22Rv1 (cell line): ENCODE results near the gene MADD.
A peak's percentile ranks its signal among the peaks of the same experiment; 100 is the strongest.

Source experiments
- H3K27ac ChIP-seq: fragments of 450-650 bp; 2 replicates; pipeline ENCODE4 v1.5.1; 2017
- ZFX ChIP-seq: fragments of 450-650 bp; IDR thresholded peaks from 2 replicates; pipeline ENCODE4 v1.6.1; 2017; ENCODE audit warnings: antibody characterized with exemption, borderline replicate concordance
- TF ChIP-seq, protein P1 (sequence below): fragments of 450-650 bp; IDR thresholded peaks from 2 replicates; pipeline ENCODE4 v1.5.1; 2017; ENCODE audit warnings: mild to moderate bottlenecking

MADD gene

DNA sequence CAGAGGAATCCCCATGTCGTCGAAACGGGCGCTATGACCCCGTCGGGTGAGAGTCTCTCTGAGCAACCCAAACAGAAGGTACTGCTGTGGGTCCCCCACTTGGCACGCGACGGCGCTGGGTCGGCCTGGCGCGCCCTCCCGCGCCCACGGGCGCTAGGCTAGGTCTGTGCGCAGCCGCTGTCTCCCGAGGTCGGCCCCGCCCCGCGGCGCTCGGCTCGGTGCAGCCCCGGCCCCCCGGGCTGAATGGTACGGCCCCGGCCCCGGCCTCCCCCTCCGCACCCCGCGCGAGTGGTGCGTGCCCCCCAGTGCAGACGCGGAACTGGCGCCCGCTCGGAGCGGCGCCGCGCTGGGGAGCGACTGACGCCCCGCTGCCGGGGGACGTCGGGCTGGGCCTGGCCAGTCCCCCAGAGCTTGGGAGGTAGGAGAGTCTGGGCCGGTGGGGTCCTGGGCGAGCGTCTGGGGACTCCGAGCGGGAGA lies at the start of gene MADD:
TSS of gene MADD (plus strand) at position 305 of the 477 bp plus-strand sequence.
- TF ChIP-seq, protein P1, sequence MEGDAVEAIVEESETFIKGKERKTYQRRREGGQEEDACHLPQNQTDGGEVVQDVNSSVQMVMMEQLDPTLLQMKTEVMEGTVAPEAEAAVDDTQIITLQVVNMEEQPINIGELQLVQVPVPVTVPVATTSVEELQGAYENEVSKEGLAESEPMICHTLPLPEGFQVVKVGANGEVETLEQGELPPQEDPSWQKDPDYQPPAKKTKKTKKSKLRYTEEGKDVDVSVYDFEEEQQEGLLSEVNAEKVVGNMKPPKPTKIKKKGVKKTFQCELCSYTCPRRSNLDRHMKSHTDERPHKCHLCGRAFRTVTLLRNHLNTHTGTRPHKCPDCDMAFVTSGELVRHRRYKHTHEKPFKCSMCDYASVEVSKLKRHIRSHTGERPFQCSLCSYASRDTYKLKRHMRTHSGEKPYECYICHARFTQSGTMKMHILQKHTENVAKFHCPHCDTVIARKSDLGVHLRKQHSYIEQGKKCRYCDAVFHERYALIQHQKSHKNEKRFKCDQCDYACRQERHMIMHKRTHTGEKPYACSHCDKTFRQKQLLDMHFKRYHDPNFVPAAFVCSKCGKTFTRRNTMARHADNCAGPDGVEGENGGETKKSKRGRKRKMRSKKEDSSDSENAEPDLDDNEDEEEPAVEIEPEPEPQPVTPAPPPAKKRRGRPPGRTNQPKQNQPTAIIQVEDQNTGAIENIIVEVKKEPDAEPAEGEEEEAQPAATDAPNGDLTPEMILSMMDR: 0 out of 2 replicates have a peak, but pooled peaks have one; percentile 11
- TF ChIP-seq ZFX: no peak
- peak within 1 kb of the TSS; percentile 96 for H3K27ac ChIP-seq

DNA sequence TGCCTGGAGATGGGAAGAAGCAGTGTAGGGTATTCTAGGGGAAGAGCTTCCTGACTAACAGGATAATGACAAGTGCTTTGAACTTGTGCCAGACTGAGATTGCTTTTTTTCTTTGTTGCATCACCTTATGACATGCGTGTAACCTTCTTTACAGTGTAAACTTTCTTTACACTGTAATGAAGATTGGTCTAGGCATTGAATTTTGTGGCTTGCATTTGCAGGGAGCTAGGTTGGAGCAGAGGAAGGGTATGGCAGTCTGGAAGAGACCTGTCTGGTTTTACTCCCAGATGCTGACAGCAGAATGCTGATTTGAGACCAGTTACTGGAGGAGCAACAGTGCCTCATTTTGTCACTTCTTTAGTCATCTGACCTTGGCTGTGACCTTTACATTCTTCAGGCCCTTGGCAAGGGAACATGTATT lies 49.5 kb upstream of the MADD start:
- H3K27ac ChIP-seq: peak overlapping the region; percentile 27; the same call in 1 of the 2 replicates
- TF ChIP-seq ZFX: no peak
- TF ChIP-seq, protein P1: no peak

DNA sequence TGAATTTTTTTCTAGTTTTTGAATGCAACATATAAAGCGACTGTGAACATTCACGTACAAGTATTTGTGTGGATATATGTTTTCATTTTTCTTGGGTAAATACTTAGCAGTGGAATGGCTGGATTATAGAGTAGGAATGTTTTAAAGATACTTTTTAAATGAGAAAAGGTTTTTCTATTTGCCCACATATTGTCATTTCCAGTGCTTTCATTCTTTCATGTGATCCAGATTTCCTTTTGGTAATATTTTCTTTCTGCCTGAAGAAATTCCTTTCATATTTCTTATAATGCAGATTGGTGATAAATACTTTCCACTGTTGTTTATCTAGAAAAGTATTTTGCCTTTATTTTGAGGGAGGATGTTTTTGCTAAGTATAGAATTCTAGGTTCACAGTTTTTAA lies 47.2 kb upstream of the MADD start:
- H3K27ac ChIP-seq: no peak overlapping the region
- TF ChIP-seq, protein P1: no peak
- TF ChIP-seq ZFX: no peak

DNA sequence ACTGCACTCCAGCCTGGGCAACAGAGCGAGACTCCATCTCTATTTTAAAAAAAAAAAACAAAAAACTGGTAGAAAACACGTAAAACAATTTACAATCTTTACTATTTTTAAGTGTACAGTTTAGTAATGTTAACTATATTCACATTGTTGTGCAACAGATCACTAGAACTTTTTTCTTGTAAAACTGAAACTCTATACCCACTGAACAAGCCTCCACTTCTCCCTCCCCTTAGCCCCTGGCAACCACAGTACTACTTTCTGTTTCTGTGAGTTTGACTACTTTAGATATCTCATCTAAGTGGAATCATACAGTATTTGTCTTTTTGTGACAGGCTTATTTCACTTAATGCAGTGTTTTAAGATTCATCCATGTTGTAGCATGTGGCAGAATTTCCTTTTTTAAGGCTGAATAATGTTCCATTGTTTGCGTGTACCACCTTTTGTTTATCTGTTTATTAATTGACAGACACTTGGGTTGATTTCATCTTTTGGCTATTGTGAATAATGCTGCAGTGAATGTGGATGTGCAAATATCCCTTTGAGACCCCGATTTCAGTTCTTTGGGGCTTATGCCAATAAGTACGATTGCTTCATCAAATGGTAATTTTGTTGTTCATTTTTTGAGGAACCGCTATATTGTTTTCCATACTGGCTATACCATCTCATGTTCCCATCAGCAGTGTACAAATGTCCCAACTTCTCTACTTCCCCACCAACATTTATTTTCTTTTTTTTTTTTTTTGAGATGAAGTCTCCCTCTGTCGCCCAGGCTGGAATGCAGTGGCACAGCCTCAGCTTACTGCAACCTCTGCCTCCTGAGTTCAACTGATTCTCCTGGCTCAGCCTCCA lies 44.2 kb upstream of the MADD start:
- H3K27ac ChIP-seq: no peak overlapping the region
- no peak for TF ChIP-seq ZFX
- TF ChIP-seq, protein P1: no peak

DNA sequence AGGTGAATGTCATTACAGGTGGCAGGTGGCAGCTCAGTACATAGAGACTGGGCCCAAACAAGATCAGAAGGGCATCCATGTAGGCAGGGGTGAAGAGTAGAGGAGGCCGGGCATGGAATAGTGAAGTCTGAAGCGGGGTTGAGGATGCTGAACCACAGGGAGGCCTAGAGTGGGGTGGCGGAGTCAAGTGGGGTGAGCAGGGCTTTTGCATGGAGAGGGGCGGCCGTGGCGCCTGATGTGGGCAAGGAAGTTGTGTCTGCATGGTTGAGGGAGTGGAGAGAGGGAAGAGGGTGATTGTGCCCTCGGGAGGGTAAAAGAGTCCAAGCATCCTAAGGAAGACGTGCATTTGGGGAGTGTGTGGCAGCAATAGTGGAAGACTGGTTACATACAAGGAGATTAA lies 40.8 kb upstream of the MADD start:
- H3K27ac ChIP-seq: no peak overlapping the region
- no peak for TF ChIP-seq ZFX
- TF ChIP-seq, protein P1: no peak

DNA sequence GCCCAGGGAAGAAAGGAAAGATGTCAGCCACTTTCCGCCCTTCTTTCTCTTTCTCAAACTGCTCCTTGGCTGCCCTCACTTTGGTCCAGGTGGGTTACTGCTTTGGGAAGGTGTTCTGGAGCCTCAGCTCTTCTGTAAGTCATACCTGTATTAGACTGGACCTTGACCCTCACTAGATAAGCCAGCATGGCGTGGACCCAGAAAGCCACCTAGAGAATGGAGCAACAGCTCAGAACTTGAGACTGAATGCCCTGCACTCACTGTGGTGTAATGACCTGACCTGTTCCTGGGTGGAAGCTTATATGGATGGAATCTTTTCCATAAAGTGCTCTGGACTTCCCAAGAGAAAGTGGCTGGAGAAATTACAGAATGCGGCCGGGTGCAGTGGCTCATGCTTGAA lies 36.9 kb upstream of the MADD start:
- TF ChIP-seq, protein P1: no peak
- TF ChIP-seq ZFX: no peak
- H3K27ac ChIP-seq: no peak overlapping the region
